ENCODE data around the gene EPS8.
A peak's percentile ranks its signal among the peaks of the same experiment; 100 is the strongest.

The EPS8 gene

GRCh38 chr12:15644700-15645099 is 144.5 kb downstream of the EPS8 start:
- Histone ChIP-seq H3K4me3 (no peak overlapping the region), H3K9ac (ENCODE audit: insufficient read length) (no peak overlapping the region), H3K27ac (no peak overlapping the region), H3K36me3 (ENCODE audit: insufficient read depth, low read length) (peaks cover 11% of the 10 kb centered on the region; the same call in 1 of the 2 replicates), H3K9me3 (ENCODE audit: low read depth, low read length) (no peaks in the 10 kb centered on the region)
- TF ChIP-seq EZH2 (IDR thresholded peaks at IDR 0.05), result no peak
- TF ChIP-seq FOXP2 (optimal IDR thresholded peaks at IDR 0.05; ENCODE audit: control extremely low read depth, extremely low read length, insufficient read depth), result no peak
- TF ChIP-seq POLR2AphosphoS5 (IDR thresholded peaks at IDR 0.05; ENCODE audit: borderline replicate concordance, low read depth, low read length), result no peak
- DNase-seq (ENCODE audit: low read depth, low spot score), result no peak

GRCh38 chr12:15638231-15638630 is 151.0 kb downstream of the EPS8 start:
- Histone ChIP-seq H3K27ac (peak overlapping the region; percentile 82), H3K4me3 (peak overlapping the region; percentile 58; the same call in 1 of the 2 replicates), H3K9me3 (ENCODE audit: low read depth, low read length) (no peaks in the 10 kb centered on the region), H3K9ac (ENCODE audit: insufficient read length) (no peak overlapping the region), H3K36me3 (ENCODE audit: insufficient read depth, low read length) (peaks cover 16% of the 10 kb centered on the region; the same call in 1 of the 2 replicates)
- no peak for DNase-seq (ENCODE audit: low read depth, low spot score)
- no peak for TF ChIP-seq FOXP2 (optimal IDR thresholded peaks at IDR 0.05; ENCODE audit: control extremely low read depth, extremely low read length, insufficient read depth)
- no peak for TF ChIP-seq POLR2AphosphoS5 (IDR thresholded peaks at IDR 0.05; ENCODE audit: borderline replicate concordance, low read depth, low read length)
- no peak for TF ChIP-seq EZH2 (IDR thresholded peaks at IDR 0.05)

- Histone ChIP-seq H3K4me3 (no peak overlapping the region), H3K27ac (no peak overlapping the region), H3K9me3 (ENCODE audit: low read depth, low read length) (no peaks in the 10 kb centered on the region), H3K36me3 (ENCODE audit: insufficient read depth, low read length) (peaks cover 16% of the 10 kb centered on the region; the same call in 1 of the 2 replicates), H3K9ac (ENCODE audit: insufficient read length) (no peak overlapping the region)
- TF ChIP-seq POLR2AphosphoS5 (IDR thresholded peaks at IDR 0.05; ENCODE audit: borderline replicate concordance, low read depth, low read length), result no peak
- TF ChIP-seq FOXP2 (optimal IDR thresholded peaks at IDR 0.05; ENCODE audit: control extremely low read depth, extremely low read length, insufficient read depth), result no peak
- no peak for TF ChIP-seq EZH2 (IDR thresholded peaks at IDR 0.05)
- DNase-seq (ENCODE audit: low read depth, low spot score), result no peak
Observed at GRCh38 chr12:15636060-15636890, 152.9 kb downstream of the EPS8 start.

GRCh38 chr12:15634010-15634683 is 155.0 kb downstream of the EPS8 start:
- no peak overlapping the region for H3K4me3 ChIP-seq

GRCh38 chr12:15633201-15633600 is 156.0 kb downstream of the EPS8 start:
- DNase-seq (ENCODE audit: low read depth, low spot score), result no peak
- Histone ChIP-seq H3K9me3 (ENCODE audit: low read depth, low read length) (no peaks in the 10 kb centered on the region), H3K27ac (no peak overlapping the region)

More at GRCh38 chr12:15634010-15634683, 155.0 kb downstream of the EPS8 start:
- no peak for TF ChIP-seq POLR2AphosphoS5 (IDR thresholded peaks at IDR 0.05; ENCODE audit: borderline replicate concordance, low read depth, low read length)
- TF ChIP-seq EZH2 (IDR thresholded peaks at IDR 0.05), result no peak
- no peak for TF ChIP-seq FOXP2 (optimal IDR thresholded peaks at IDR 0.05; ENCODE audit: control extremely low read depth, extremely low read length, insufficient read depth)
- peak overlapping the region; percentile 15 for H3K27ac ChIP-seq
- H3K36me3 ChIP-seq (ENCODE audit: insufficient read depth, low read length), result 0 out of 2 replicates have a peak, but pooled peaks cover under 1% of the 10 kb centered on the region
- H3K9ac ChIP-seq (ENCODE audit: insufficient read length), result no peak overlapping the region
- no peaks in the 10 kb centered on the region for H3K9me3 ChIP-seq (ENCODE audit: low read depth, low read length)
- no peak for DNase-seq (ENCODE audit: low read depth, low spot score)

GRCh38 chr12:15632708-15633107 is 156.5 kb downstream of the EPS8 start:
- Histone ChIP-seq H3K27ac (no peak overlapping the region), H3K4me3 (no peak overlapping the region), H3K36me3 (ENCODE audit: insufficient read depth, low read length) (no peaks in the 10 kb centered on the region), H3K9ac (ENCODE audit: insufficient read length) (no peak overlapping the region), H3K9me3 (ENCODE audit: low read depth, low read length) (no peaks in the 10 kb centered on the region)
- DNase-seq (ENCODE audit: low read depth, low spot score), result no peak
- TF ChIP-seq FOXP2 (optimal IDR thresholded peaks at IDR 0.05; ENCODE audit: control extremely low read depth, extremely low read length, insufficient read depth) (no peak), EZH2 (IDR thresholded peaks at IDR 0.05) (no peak)

More at GRCh38 chr12:15633201-15633600, 156.0 kb downstream of the EPS8 start:
- TF ChIP-seq EZH2 (IDR thresholded peaks at IDR 0.05) (no peak), FOXP2 (optimal IDR thresholded peaks at IDR 0.05; ENCODE audit: control extremely low read depth, extremely low read length, insufficient read depth) (no peak), POLR2AphosphoS5 (IDR thresholded peaks at IDR 0.05; ENCODE audit: borderline replicate concordance, low read depth, low read length) (no peak)
- no peak overlapping the region for H3K9ac ChIP-seq (ENCODE audit: insufficient read length)
- H3K36me3 ChIP-seq (ENCODE audit: insufficient read depth, low read length), result no peaks in the 10 kb centered on the region
- H3K4me3 ChIP-seq, result no peak overlapping the region

- no peak overlapping the region for H3K9ac ChIP-seq (ENCODE audit: insufficient read length)
- no peaks in the 10 kb centered on the region for H3K36me3 ChIP-seq (ENCODE audit: insufficient read depth, low read length)
- H3K9me3 ChIP-seq (ENCODE audit: low read depth, low read length), result no peaks in the 10 kb centered on the region
- no peak for TF ChIP-seq POLR2AphosphoS5 (IDR thresholded peaks at IDR 0.05; ENCODE audit: borderline replicate concordance, low read depth, low read length)
- no peak for TF ChIP-seq EZH2 (IDR thresholded peaks at IDR 0.05)
- no peak overlapping the region for H3K4me3 ChIP-seq
- H3K27ac ChIP-seq, result no peak overlapping the region
- DNase-seq (ENCODE audit: low read depth, low spot score), result no peak
Observed at GRCh38 chr12:15631007-15631715, 158.0 kb downstream of the EPS8 start.

- TF ChIP-seq POLR2AphosphoS5 (IDR thresholded peaks at IDR 0.05; ENCODE audit: borderline replicate concordance, low read depth, low read length) (no peak), EZH2 (IDR thresholded peaks at IDR 0.05) (no peak), FOXP2 (optimal IDR thresholded peaks at IDR 0.05; ENCODE audit: control extremely low read depth, extremely low read length, insufficient read depth) (no peak)
- H3K9me3 ChIP-seq (ENCODE audit: low read depth, low read length), result no peaks in the 10 kb centered on the region
- no peak for DNase-seq (ENCODE audit: low read depth, low spot score)
- H3K4me3 ChIP-seq, result no peak overlapping the region
- no peaks in the 10 kb centered on the region for H3K36me3 ChIP-seq (ENCODE audit: insufficient read depth, low read length)
- peak overlapping the region; percentile 90 for H3K27ac ChIP-seq
- H3K9ac ChIP-seq (ENCODE audit: insufficient read length), result no peak overlapping the region
Observed at GRCh38 chr12:15629761-15630160, 159.4 kb downstream of the EPS8 start.

Measured in SK-N-MC (cell line).